ENCODE data around the gene KIAA0586.

DNA sequence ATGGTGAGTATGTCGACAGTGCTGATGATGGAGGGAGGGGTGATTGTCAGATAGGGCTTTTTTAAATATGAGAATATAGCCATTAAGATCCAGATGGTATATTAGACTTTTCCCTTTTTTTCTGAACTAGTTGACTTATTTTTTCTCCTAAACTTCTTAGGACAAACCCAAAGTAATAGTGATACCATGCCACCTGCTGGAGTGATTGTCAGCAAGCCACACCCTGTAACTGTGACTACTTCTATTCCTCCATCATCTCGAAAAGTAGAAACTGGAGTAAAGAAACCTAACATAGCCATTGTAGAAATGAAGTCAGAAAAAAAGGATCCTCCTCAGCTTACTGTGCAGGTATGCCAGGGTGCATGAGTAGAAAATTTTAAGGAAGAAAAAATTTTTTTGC is 40.1 kb downstream of the KIAA0586 start:
- TF ChIP-seq CTCF (IDR thresholded peaks at IDR 0.05; ENCODE audit: low read depth, low read length) (peak; percentile 15; the same call in 1 of the 2 replicates), EZH2phosphoT487 (IDR thresholded peaks at IDR 0.05; ENCODE audit: low read depth) (no peak)
